Smooth muscle cell (in vitro differentiated cells): ENCODE results near the gene LIPJ. TPM values are rescaled to one million over a fixed set of nuclear protein-coding genes. Genes with fewer than 3 reads are reported as not detected.

Experiments
- DNase-seq: peaks from one replicate; lab custom pipeline; 2025; ENCODE audit not compliant: unreplicated experiment; lab: John Stamatoyannopoulos, UW
- H2AFZ ChIP-seq: fragments of 200-600 bp; sonication (generic); 2 replicates; pipeline ENCODE4 v1.6.0; 2016; ENCODE audit warnings: antibody characterized with exemption, low read depth, mild to moderate bottlenecking
- H3F3A ChIP-seq: fragments of 200-600 bp; sonication (generic); 2 replicates; pipeline ENCODE4 v1.6.0; 2017; ENCODE audit warnings: antibody characterized with exemption, low read depth
- H3K27ac ChIP-seq: fragments of 200-600 bp; sonication (generic); 2 replicates; pipeline ENCODE4 v1.5.1; 2016; ENCODE audit warnings: low read depth, mild to moderate bottlenecking
- H3K27me3 ChIP-seq: fragments of 200-600 bp; sonication (generic); 2 replicates; pipeline ENCODE4 v1.6.1; 2016; ENCODE audit warnings: low read depth, mild to moderate bottlenecking
- H3K36me3 ChIP-seq: fragments of 200-600 bp; sonication (generic); 2 replicates; pipeline ENCODE4 v1.5.1; 2016; ENCODE audit warnings: low read depth
- H3K4me1 ChIP-seq: fragments of 200-600 bp; sonication (generic); 2 replicates; pipeline ENCODE4 v1.5.1; 2016; ENCODE audit warnings: low read depth
- H3K4me2 ChIP-seq: fragments of 200-600 bp; sonication (generic); 2 replicates; pipeline ENCODE4 v1.6.0; 2016; ENCODE audit warnings: mild to moderate bottlenecking
- H3K4me3 ChIP-seq: fragments of 200-600 bp; sonication (generic); 2 replicates; pipeline ENCODE4 v1.5.1; 2016; ENCODE audit warnings: mild to moderate bottlenecking
- H3K79me2 ChIP-seq: fragments of 200-600 bp; sonication (generic); 2 replicates; pipeline ENCODE4 v1.6.0; 2016; ENCODE audit warnings: low read depth, mild to moderate bottlenecking
- H3K9ac ChIP-seq: fragments of 200-600 bp; sonication (generic); 2 replicates; pipeline ENCODE4 v1.6.0; 2016; ENCODE audit warnings: low read depth
- H3K9me3 ChIP-seq: fragments of 200-600 bp; sonication (generic); replicated peaks from 2 replicates; pipeline ENCODE4 v1.5.1; 2016; ENCODE audit warnings: low read depth
- H4K20me1 ChIP-seq: fragments of 200-600 bp; sonication (generic); 2 replicates; pipeline ENCODE4 v1.6.0; 2016; ENCODE audit warnings: low read depth
- CTCF ChIP-seq: fragments of 200-600 bp; sonication (generic); IDR thresholded peaks from 2 replicates; pipeline ENCODE4 v1.5.1; 2017; ENCODE audit warnings: borderline replicate concordance, mild to moderate bottlenecking, antibody characterized with exemption; ENCODE audit not compliant: insufficient read depth, poor library complexity, severe bottlenecking
- WGBS: methylation state at CpG from one replicate; pipeline ENCODE4 v1.1.7; 2016; ENCODE audit warnings: low lambda C conversion rate; 5-methylcytosine and 5-hydroxymethylcytosine counted together
- polyA plus RNA-seq: library from polyadenylated mRNA; unstranded; fragments of >200 nt; fragmentation: Nextera tagmentation; extraction: Ambion mirVana; gene quantifications from 2 replicates; pipeline ENCODE4 v1.2.1, GENCODE V29; 2016
- total RNA-seq: library from RNA; depleted of rRNA; stranded (reverse); fragments of >200 nt; gene quantifications from 2 replicates; pipeline ENCODE4 v1.2.3, GENCODE V29; 2014

Gene LIPJ
- total and polyA plus RNA-seq, 2 experiments from 2014 or later, result not detected

- Histone ChIP-seq H3K9ac (no peak overlapping the region), H3K36me3 (no peaks in the 10 kb centered on the region), H3K27me3 (peaks cover 62% of the 10 kb centered on the region), H3K4me3 (no peak overlapping the region), H3F3A (no peaks in the 10 kb centered on the region), H4K20me1 (no peaks in the 10 kb centered on the region), H3K79me2 (no peaks in the 10 kb centered on the region), H3K4me1 (no peaks in the 10 kb centered on the region), H3K4me2 (no peak overlapping the region), H2AFZ (no peak overlapping the region), H3K27ac (no peak overlapping the region), H3K9me3 (no peaks in the 10 kb centered on the region)
- no peak for DNase-seq
- TF ChIP-seq CTCF, result no peak
- WGBS, result 91% methylated on average over 6 of the region's 6 CpGs
These were observed 21.6 kb downstream of the LIPJ start for GRCh38 chr10:88608052-88608732.

GRCh38 chr10:88608780-88609179, 22.2 kb downstream of the LIPJ start:
- Histone ChIP-seq H3K4me2 (no peak overlapping the region), H3K4me3 (no peak overlapping the region), H4K20me1 (no peaks in the 10 kb centered on the region), H3K79me2 (no peaks in the 10 kb centered on the region), H3K9ac (no peak overlapping the region), H3K4me1 (no peaks in the 10 kb centered on the region), H3K9me3 (no peaks in the 10 kb centered on the region), H3K36me3 (no peaks in the 10 kb centered on the region), H3K27me3 (peaks cover 64% of the 10 kb centered on the region), H2AFZ (no peak overlapping the region), H3K27ac (no peak overlapping the region), H3F3A (no peaks in the 10 kb centered on the region)
- DNase-seq, result no peak
- no peak for TF ChIP-seq CTCF
- WGBS, result 81% methylated on average over 2 of the region's 2 CpGs

GRCh38 chr10:88616250-88616977, 29.9 kb downstream of the LIPJ start:
- no peak for TF ChIP-seq CTCF
- no peak for DNase-seq
- WGBS, result 94% methylated on average over 18 of the region's 18 CpGs
- Histone ChIP-seq H3K4me2 (no peak overlapping the region), H3K4me1 (no peaks in the 10 kb centered on the region), H3F3A (no peaks in the 10 kb centered on the region), H2AFZ (no peak overlapping the region), H3K4me3 (no peak overlapping the region), H3K27me3 (peaks cover 19% of the 10 kb centered on the region), H3K9ac (no peak overlapping the region), H3K27ac (no peak overlapping the region), H4K20me1 (no peaks in the 10 kb centered on the region), H3K79me2 (no peaks in the 10 kb centered on the region), H3K9me3 (no peaks in the 10 kb centered on the region), H3K36me3 (no peaks in the 10 kb centered on the region)

GRCh38 chr10:88617772-88618300, 31.3 kb downstream of the LIPJ start:
- no peaks in the 10 kb centered on the region for H3F3A ChIP-seq
- no peaks in the 10 kb centered on the region for H4K20me1 ChIP-seq
- no peak for DNase-seq
- no peak overlapping the region for H3K9ac ChIP-seq
- no peaks in the 10 kb centered on the region for H3K4me1 ChIP-seq
- H3K79me2 ChIP-seq, result no peaks in the 10 kb centered on the region
- no peak for TF ChIP-seq CTCF
- H2AFZ ChIP-seq, result no peak overlapping the region
- H3K27me3 ChIP-seq, result peaks cover 12% of the 10 kb centered on the region
- H3K4me3 ChIP-seq, result no peak overlapping the region
- H3K36me3 ChIP-seq, result no peaks in the 10 kb centered on the region
- H3K9me3 ChIP-seq, result no peaks in the 10 kb centered on the region
- no peak overlapping the region for H3K27ac ChIP-seq
- H3K4me2 ChIP-seq, result no peak overlapping the region
- WGBS, result 91% methylated on average over 1 of the region's 1 CpG
